ENCODE measurements around the gene CCDC149. TPM values are rescaled to one million over a fixed set of nuclear protein-coding genes. Genes with fewer than 3 reads are reported as not detected.

Gene CCDC149
- total RNA-seq, 2 experiments from 2014 or later: not detected

GRCh38 chr4:24808261-24808660 is 104.6 kb downstream of the CCDC149 start:
- DNase-seq (ENCODE audit: low spot score): no peak
- Histone ChIP-seq H3K36me3 (ENCODE audit: insufficient read depth, low read length) (no peaks in the 10 kb centered on the region), H3K27ac (ENCODE audit: low read depth, low read length, poor library complexity, severe bottlenecking) (no peak overlapping the region), H3K79me2 (ENCODE audit: insufficient read depth, low read depth, low read length) (no peaks in the 10 kb centered on the region), H4K20me1 (ENCODE audit: insufficient read depth, low read length) (no peaks in the 10 kb centered on the region), H2AFZ (ENCODE audit: low read length) (no peak overlapping the region), H3K9me3 (ENCODE audit: low read length) (no peaks in the 10 kb centered on the region), H3K4me2 (ENCODE audit: low read length) (no peak overlapping the region), H3K4me3 (ENCODE audit: low read depth, low read length, poor library complexity, severe bottlenecking) (no peak overlapping the region), H3K9me2 (ENCODE audit: insufficient read depth, low read length) (no peaks in the 10 kb centered on the region), H3K4me1 (ENCODE audit: insufficient read depth, low read length, poor library complexity, severe bottlenecking) (no peaks in the 10 kb centered on the region)
- ChIA-PET CTCF (ENCODE audit: unreplicated experiment) (no interaction called here), POLR2A (no interaction called here)
- intact Hi-C loops (cut with micrococcal nuclease; ENCODE audit: unreplicated experiment): no loop called here
- BruUV-seq (replicated peaks): no TSS peak
- TF ChIP-seq, protein P1, sequence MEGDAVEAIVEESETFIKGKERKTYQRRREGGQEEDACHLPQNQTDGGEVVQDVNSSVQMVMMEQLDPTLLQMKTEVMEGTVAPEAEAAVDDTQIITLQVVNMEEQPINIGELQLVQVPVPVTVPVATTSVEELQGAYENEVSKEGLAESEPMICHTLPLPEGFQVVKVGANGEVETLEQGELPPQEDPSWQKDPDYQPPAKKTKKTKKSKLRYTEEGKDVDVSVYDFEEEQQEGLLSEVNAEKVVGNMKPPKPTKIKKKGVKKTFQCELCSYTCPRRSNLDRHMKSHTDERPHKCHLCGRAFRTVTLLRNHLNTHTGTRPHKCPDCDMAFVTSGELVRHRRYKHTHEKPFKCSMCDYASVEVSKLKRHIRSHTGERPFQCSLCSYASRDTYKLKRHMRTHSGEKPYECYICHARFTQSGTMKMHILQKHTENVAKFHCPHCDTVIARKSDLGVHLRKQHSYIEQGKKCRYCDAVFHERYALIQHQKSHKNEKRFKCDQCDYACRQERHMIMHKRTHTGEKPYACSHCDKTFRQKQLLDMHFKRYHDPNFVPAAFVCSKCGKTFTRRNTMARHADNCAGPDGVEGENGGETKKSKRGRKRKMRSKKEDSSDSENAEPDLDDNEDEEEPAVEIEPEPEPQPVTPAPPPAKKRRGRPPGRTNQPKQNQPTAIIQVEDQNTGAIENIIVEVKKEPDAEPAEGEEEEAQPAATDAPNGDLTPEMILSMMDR (conservative IDR thresholded peaks at IDR 0.05; ENCODE audit: low read length): no peak
- no peak for TF ChIP-seq EZH2phosphoT487 (IDR thresholded peaks at IDR 0.05; ENCODE audit: borderline replicate concordance, low read depth, low read length)

- TF ChIP-seq, protein P1 (conservative IDR thresholded peaks at IDR 0.05; ENCODE audit: low read length): no peak
- TF ChIP-seq EZH2phosphoT487 (IDR thresholded peaks at IDR 0.05; ENCODE audit: borderline replicate concordance, low read depth, low read length): no peak
- no peaks in the 10 kb centered on the region for H4K20me1 ChIP-seq (ENCODE audit: insufficient read depth, low read length)
- H3K4me1 ChIP-seq (ENCODE audit: insufficient read depth, low read length, poor library complexity, severe bottlenecking): no peaks in the 10 kb centered on the region
- no peaks in the 10 kb centered on the region for H3K36me3 ChIP-seq (ENCODE audit: insufficient read depth, low read length)
- H3K27ac ChIP-seq (ENCODE audit: low read depth, low read length, poor library complexity, severe bottlenecking): no peak overlapping the region
- no peak for DNase-seq (ENCODE audit: low spot score)
- ChIA-PET CTCF (ENCODE audit: unreplicated experiment) (no interaction called here), POLR2A (no interaction called here)
- intact Hi-C loops (cut with micrococcal nuclease; ENCODE audit: unreplicated experiment): no loop called here
- no TSS peak for BruUV-seq (replicated peaks)
- H3K9me3 ChIP-seq (ENCODE audit: low read length): no peaks in the 10 kb centered on the region
- H2AFZ ChIP-seq (ENCODE audit: low read length): no peak overlapping the region
- H3K79me2 ChIP-seq (ENCODE audit: insufficient read depth, low read depth, low read length): no peaks in the 10 kb centered on the region
- H3K9me2 ChIP-seq (ENCODE audit: insufficient read depth, low read length): no peaks in the 10 kb centered on the region
- H3K4me3 ChIP-seq (ENCODE audit: low read depth, low read length, poor library complexity, severe bottlenecking): no peak overlapping the region
- H3K4me2 ChIP-seq (ENCODE audit: low read length): no peak overlapping the region
Measured at GRCh38 chr4:24807611-24808010, 105.2 kb downstream of the CCDC149 start.

DNA sequence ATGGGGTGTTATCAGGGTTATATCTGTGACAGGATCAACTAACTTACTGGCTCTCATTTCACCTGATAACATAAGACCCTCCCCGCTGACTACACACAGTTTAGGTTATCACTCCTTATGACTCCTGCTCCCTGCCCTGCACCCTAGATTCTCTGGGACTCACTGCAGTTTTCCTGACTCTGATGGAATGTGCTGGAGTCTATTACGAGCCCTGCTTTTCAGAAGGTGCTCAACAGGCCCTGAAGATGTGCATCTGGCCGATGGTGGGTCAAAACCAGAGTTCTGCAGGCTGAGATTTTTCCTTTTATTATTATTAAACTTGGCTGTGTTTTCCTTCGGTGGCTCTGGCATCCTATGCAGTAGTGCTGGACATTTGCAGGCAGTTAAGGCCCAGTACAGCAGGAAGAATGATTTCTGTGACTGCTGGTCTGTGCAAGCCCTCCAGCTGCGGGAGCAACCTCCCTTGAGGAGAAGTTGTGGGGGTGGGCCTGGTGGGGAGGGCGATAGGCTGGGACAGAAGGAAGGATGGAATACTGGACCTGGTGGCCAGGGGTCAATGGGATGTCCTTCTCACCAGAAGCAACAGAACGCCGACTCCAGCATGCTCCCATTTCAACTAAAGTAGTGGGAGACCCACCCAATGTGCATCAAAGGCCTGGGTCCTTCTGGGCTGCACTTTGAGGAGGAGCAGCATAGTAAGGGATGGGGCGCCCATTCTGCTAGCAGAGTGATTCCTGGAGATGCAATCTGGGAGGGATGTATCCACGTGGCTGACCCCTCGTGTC is 106.4 kb downstream of the CCDC149 start:
- CTCF ChIA-PET (ENCODE audit: unreplicated experiment): no interaction called here
- intact Hi-C loops (cut with micrococcal nuclease; ENCODE audit: unreplicated experiment): no loop called here

More for the DNA sequence above, 106.4 kb downstream of the CCDC149 start:
- no peak overlapping the region for H3K4me2 ChIP-seq (ENCODE audit: low read length)
- no TSS peak for BruUV-seq (replicated peaks)
- H3K27ac ChIP-seq (ENCODE audit: low read depth, low read length, poor library complexity, severe bottlenecking): no peak overlapping the region
- no peak overlapping the region for H2AFZ ChIP-seq (ENCODE audit: low read length)
- no peaks in the 10 kb centered on the region for H3K9me3 ChIP-seq (ENCODE audit: low read length)
- POLR2A ChIA-PET: no interaction called here
- no peaks in the 10 kb centered on the region for H3K36me3 ChIP-seq (ENCODE audit: insufficient read depth, low read length)
- H3K9me2 ChIP-seq (ENCODE audit: insufficient read depth, low read length): no peaks in the 10 kb centered on the region
- DNase-seq (ENCODE audit: low spot score): no peak
- no peaks in the 10 kb centered on the region for H3K4me1 ChIP-seq (ENCODE audit: insufficient read depth, low read length, poor library complexity, severe bottlenecking)
- no peaks in the 10 kb centered on the region for H4K20me1 ChIP-seq (ENCODE audit: insufficient read depth, low read length)
- no peaks in the 10 kb centered on the region for H3K79me2 ChIP-seq (ENCODE audit: insufficient read depth, low read depth, low read length)
- TF ChIP-seq, protein P1 (conservative IDR thresholded peaks at IDR 0.05; ENCODE audit: low read length): no peak
- no peak for TF ChIP-seq EZH2phosphoT487 (IDR thresholded peaks at IDR 0.05; ENCODE audit: borderline replicate concordance, low read depth, low read length)
- no peak overlapping the region for H3K4me3 ChIP-seq (ENCODE audit: low read depth, low read length, poor library complexity, severe bottlenecking)
